ENCODE measurements around the gene RNLS. TPM values are rescaled to one million over a fixed set of nuclear protein-coding genes. Genes with fewer than 3 reads are reported as not detected.

RNLS gene
- polyA plus RNA-seq, 2 of the 4 experiments (the other 2 are of a cell fraction), result 11.7 to 16.8 TPM

DNA sequence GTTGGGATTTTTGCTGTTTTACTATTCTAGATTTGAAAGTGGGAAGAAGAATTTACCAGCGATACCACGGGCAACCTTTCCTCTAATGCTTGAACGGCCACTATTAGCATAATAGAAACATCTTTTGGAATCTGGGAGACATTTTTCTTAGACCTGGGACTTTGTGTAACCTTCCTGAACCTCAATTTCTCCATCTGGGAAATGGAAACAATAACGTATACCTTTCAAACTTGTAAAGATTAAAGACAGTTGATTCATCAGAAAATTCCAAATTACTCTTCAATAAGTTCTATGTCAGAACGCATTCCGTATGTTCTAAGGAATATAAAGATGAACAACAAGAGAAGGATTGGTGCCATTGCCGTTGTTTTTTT, 453 bp upstream of the RNLS start:
- WGBS (ENCODE audit: missing lambda C conversion rate), result 62% methylated on average over 7 of the region's 7 CpGs
- no peak for FAIRE-seq

GRCh38 chr10:88582411-88582805, 710 bp downstream of the RNLS start:
- TF ChIP-seq RCOR1 (IDR thresholded peaks at IDR 0.05; ENCODE audit: low read depth, low read length), result no peak
- no peak for TF ChIP-seq NPAS2 (CRISPR knock-in tag; IDR thresholded peaks at IDR 0.05; ENCODE audit: borderline replicate concordance)
- no peak for TF ChIP-seq FOXS1 (CRISPR knock-in tag; IDR thresholded peaks at IDR 0.05)
- TF ChIP-seq SMC3 (IDR thresholded peaks at IDR 0.05), result no peak
- no peak for TF ChIP-seq SREBF2 (IDR thresholded peaks at IDR 0.05)
- no peak for TF ChIP-seq REST (IDR thresholded peaks at IDR 0.05)
- no peak for TF ChIP-seq ZSCAN20 (CRISPR knock-in tag; IDR thresholded peaks at IDR 0.05)
- TF ChIP-seq ZNF302 (CRISPR knock-in tag; IDR thresholded peaks at IDR 0.05), result no peak
- TF ChIP-seq, protein P1, sequence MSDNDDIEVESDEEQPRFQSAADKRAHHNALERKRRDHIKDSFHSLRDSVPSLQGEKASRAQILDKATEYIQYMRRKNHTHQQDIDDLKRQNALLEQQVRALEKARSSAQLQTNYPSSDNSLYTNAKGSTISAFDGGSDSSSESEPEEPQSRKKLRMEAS (IDR thresholded peaks at IDR 0.05), result no peak
- no peak for TF ChIP-seq PHF8 (IDR thresholded peaks at IDR 0.05; ENCODE audit: borderline replicate concordance, low read depth)
- TF ChIP-seq POLR2AphosphoS2 (conservative IDR thresholded peaks at IDR 0.05; ENCODE audit: low read length), result no peak
- TF ChIP-seq, protein P2, sequence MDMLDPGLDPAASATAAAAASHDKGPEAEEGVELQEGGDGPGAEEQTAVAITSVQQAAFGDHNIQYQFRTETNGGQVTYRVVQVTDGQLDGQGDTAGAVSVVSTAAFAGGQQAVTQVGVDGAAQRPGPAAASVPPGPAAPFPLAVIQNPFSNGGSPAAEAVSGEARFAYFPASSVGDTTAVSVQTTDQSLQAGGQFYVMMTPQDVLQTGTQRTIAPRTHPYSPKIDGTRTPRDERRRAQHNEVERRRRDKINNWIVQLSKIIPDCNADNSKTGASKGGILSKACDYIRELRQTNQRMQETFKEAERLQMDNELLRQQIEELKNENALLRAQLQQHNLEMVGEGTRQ (IDR thresholded peaks at IDR 0.05), result no peak
- TF ChIP-seq, protein P3, sequence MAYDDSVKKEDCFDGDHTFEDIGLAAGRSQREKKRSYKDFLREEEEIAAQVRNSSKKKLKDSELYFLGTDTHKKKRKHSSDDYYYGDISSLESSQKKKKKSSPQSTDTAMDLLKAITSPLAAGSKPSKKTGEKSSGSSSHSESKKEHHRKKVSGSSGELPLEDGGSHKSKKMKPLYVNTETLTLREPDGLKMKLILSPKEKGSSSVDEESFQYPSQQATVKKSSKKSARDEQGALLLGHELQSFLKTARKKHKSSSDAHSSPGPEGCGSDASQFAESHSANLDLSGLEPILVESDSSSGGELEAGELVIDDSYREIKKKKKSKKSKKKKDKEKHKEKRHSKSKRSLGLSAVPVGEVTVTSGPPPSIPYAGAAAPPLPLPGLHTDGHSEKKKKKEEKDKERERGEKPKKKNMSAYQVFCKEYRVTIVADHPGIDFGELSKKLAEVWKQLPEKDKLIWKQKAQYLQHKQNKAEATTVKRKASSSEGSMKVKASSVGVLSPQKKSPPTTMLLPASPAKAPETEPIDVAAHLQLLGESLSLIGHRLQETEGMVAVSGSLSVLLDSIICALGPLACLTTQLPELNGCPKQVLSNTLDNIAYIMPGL (CRISPR knock-in tag; IDR thresholded peaks at IDR 0.05; ENCODE audit: borderline replicate concordance), result no peak
- TF ChIP-seq, protein P4, sequence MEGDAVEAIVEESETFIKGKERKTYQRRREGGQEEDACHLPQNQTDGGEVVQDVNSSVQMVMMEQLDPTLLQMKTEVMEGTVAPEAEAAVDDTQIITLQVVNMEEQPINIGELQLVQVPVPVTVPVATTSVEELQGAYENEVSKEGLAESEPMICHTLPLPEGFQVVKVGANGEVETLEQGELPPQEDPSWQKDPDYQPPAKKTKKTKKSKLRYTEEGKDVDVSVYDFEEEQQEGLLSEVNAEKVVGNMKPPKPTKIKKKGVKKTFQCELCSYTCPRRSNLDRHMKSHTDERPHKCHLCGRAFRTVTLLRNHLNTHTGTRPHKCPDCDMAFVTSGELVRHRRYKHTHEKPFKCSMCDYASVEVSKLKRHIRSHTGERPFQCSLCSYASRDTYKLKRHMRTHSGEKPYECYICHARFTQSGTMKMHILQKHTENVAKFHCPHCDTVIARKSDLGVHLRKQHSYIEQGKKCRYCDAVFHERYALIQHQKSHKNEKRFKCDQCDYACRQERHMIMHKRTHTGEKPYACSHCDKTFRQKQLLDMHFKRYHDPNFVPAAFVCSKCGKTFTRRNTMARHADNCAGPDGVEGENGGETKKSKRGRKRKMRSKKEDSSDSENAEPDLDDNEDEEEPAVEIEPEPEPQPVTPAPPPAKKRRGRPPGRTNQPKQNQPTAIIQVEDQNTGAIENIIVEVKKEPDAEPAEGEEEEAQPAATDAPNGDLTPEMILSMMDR (IDR thresholded peaks at IDR 0.05), result no peak
- TF ChIP-seq POLR2A (IDR thresholded peaks at IDR 0.05; ENCODE audit: low read length), result no peak
- TF ChIP-seq GATA3 (IDR thresholded peaks at IDR 0.05; ENCODE audit: borderline replicate concordance), result no peak
- TF ChIP-seq, protein P5, sequence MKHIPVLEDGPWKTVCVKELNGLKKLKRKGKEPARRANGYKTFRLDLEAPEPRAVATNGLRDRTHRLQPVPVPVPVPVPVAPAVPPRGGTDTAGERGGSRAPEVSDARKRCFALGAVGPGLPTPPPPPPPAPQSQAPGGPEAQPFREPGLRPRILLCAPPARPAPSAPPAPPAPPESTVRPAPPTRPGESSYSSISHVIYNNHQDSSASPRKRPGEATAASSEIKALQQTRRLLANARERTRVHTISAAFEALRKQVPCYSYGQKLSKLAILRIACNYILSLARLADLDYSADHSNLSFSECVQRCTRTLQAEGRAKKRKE (CRISPR knock-in tag; IDR thresholded peaks at IDR 0.05; ENCODE audit: low read depth), result no peak
- TF ChIP-seq EHMT2 (IDR thresholded peaks at IDR 0.05; ENCODE audit: low read depth), result no peak
- TF ChIP-seq KDM5A (IDR thresholded peaks at IDR 0.05), result no peak
- 40% methylated on average over 4 of the region's 4 CpGs for WGBS (ENCODE audit: missing lambda C conversion rate)
- ChIA-PET POLR2A (interaction anchor here (0.9 to 1.8 kb wide), 4 partner anchors 8 to 297 kb away, joined by 3 to 10 read pairs (median 4); partner anchors contain the start of gene STAMBPL1), CTCF (interaction anchor here (0.8 to 2.2 kb wide), 15 partner anchors 10 to 229 kb away, joined by 3 to 13 read pairs (median 5); no protein-coding TSS in a partner anchor)
- no peak for DNase-seq (ENCODE audit: low read depth in 1 of 2, low spot score in 1 of 2)
- FAIRE-seq, result no peak
- Histone ChIP-seq H3K4me1 (no peaks in the 10 kb centered on the region), H3K9me3 (no peaks in the 10 kb centered on the region), H3K4me3 (peak overlapping the region; percentile 67), H3K4me2 (peak overlapping the region; percentile 80), H3K27ac (peak overlapping the region; percentile 90 to 93)
- ATAC-seq, result no peak; a peak in 1 of 6 replicates

More for the DNA sequence above, 453 bp upstream of the RNLS start:
- ATAC-seq, result no peak
- TF ChIP-seq HOXA7 (CRISPR knock-in tag; IDR thresholded peaks at IDR 0.05) (no peak), ESRRA (IDR thresholded peaks at IDR 0.05; ENCODE audit: borderline replicate concordance, low read length) (0 out of 2 replicates have a peak, but pooled peaks have one; percentile 45)
- H3K27ac ChIP-seq, result peak overlapping the region; percentile 90 to 93
- peak overlapping the region; percentile 67 for H3K4me3 ChIP-seq
- H3K4me2 ChIP-seq, result peak overlapping the region; percentile 80
- ChIA-PET POLR2A (interaction anchor here (0.6 to 1.8 kb wide), 6 partner anchors 16 to 720 kb away, joined by 3 to 10 read pairs (median 4); partner anchors contain the start of genes KLLN, PTEN and STAMBPL1), CTCF (interaction anchor here (0.6 to 2.2 kb wide), 22 partner anchors 8 to 410 kb away, joined by 3 to 13 read pairs (median 4); no protein-coding TSS in a partner anchor)
- no peaks in the 10 kb centered on the region for H3K4me1 ChIP-seq
- DNase-seq (ENCODE audit: low read depth in 1 of 2, low spot score in 1 of 2), result no peak
- no peaks in the 10 kb centered on the region for H3K9me3 ChIP-seq
